Sigmoid colon (tissue), 7 donors: ENCODE results near the gene ADM2. TPM values are rescaled to one million over a fixed set of nuclear protein-coding genes. Genes with fewer than 3 reads are reported as not detected.

Experiments
- DNase-seq: peaks from one replicate; pipeline ENCODE4 v3.0.0-alpha.2; 2019
- H3K27ac ChIP-seq, 4 donors: fragments of 200-600 bp; sonication (generic); one replicate each; pipeline ENCODE4 v1.5.1; 2016 to 2019; ENCODE audit warnings: mild to moderate bottlenecking in 1 of 4
- H3K27me3 ChIP-seq, 3 donors: fragments of 200-600 bp; sonication (generic); one replicate each; pipeline ENCODE4 v1.5.1; 2019; ENCODE audit warnings: mild to moderate bottlenecking in 1 of 3
- H3K36me3 ChIP-seq, 4 donors: fragments of 200-600 bp; sonication (generic); one replicate each; pipeline ENCODE4 v1.5.1; 2016 to 2019
- H3K4me1 ChIP-seq, 4 donors: fragments of 200-600 bp; sonication (generic); one replicate each; pipeline ENCODE4 v1.5.1; 2017 to 2019
- H3K4me3 ChIP-seq, 4 donors: fragments of 200-600 bp; sonication (generic); one replicate each; pipeline ENCODE4 v1.5.1; 2017 to 2019; ENCODE audit warnings: mild to moderate bottlenecking in 2 of 4, moderate library complexity in 1 of 4
- H3K9me3 ChIP-seq, 4 donors: fragments of 200-600 bp in 3 of 4; sonication (generic) in 3 of 4; one replicate each; pipeline versions ENCODE4 v1.5.1 to v1.6.1; 2013 to 2019
- CTCF ChIP-seq, 4 experiments: fragments of 450-650 bp in 3 of 4; fragments of 200-600 bp in 1 of 4; IDR thresholded peaks; one replicate each; pipeline ENCODE4 v1.5.1; 2016 to 2019; ENCODE audit warnings: antibody characterized with exemption in 4 of 4, mild to moderate bottlenecking in 3 of 4, moderate library complexity in 2 of 4
- EP300 ChIP-seq, 4 donors: sonication (generic); formaldehyde crosslinking; IDR thresholded peaks; one replicate each; pipeline ENCODE4 v1.6.1; 2017; ENCODE audit warnings: antibody characterized with exemption in 4 of 4
- POLR2A ChIP-seq, 2 donors: fragments of 450-650 bp; IDR thresholded peaks; one replicate each; pipeline ENCODE4 v1.6.1; 2016; ENCODE audit warnings: antibody characterized with exemption in 2 of 2, mild to moderate bottlenecking in 2 of 2, moderate library complexity in 2 of 2
- POLR2AphosphoS5 ChIP-seq, 4 donors: sonication (generic); formaldehyde crosslinking; IDR thresholded peaks; one replicate each; pipeline ENCODE4 v1.6.1; 2017; ENCODE audit warnings: antibody characterized with exemption in 4 of 4
- WGBS, 2 donors: extraction: QIAGEN DNeasy Blood & Tissue Kit; methylation state at CpG; one replicate each; pipeline ENCODE4 v1.1.7; 2013; 5-methylcytosine and 5-hydroxymethylcytosine counted together
- intact Hi-C: fragments of 100-400 bp; cut with DNase I; formaldehyde crosslinking; loops from one replicate; pipeline ENCODE4 v1.15.1; 2023
- polyA plus RNA-seq, 3 donors: library from polyadenylated mRNA; stranded (reverse); fragments of 200-250 nt; gene quantifications; one replicate each; pipeline ENCODE4 v1.2.3, GENCODE V29; 2013
- total RNA-seq, 4 donors: library from RNA; depleted of rRNA; stranded (reverse); fragments of >200 nt; gene quantifications; one replicate each; pipeline ENCODE4 v1.1.0, GENCODE V29; 2016
- donor health status: healthy with polysubstance abuse.
- donor health status: Bipolar disorder and iron deficiency.
- donor health status: healthy.

The ADM2 gene
- total and polyA plus RNA-seq, 7 donors = 1.2 to 8.6 (median 3.2) TPM; not detected in 4

- Histone ChIP-seq H3K36me3 (peaks cover 23 to 45% (median 29%) of the 10 kb centered on the region in 4 donors), H3K27ac (peak overlapping the region; percentile 92 to 94 (median 94)), H3K27me3 (peaks cover 2 to 10% (median 7%) of the 10 kb centered on the region in 3 donors), H3K4me1 (peaks cover 0 to 50% (median 31%) of the 10 kb centered on the region in 4 donors), H3K9me3 (no peaks in the 10 kb centered on the region), H3K4me3 (peak overlapping the region; percentile 48 to 81 (median 74))
- 2 to 7% methylated on average over 19 of the region's 19 CpGs for WGBS, 2 donors
- intact Hi-C loops = loop anchor here (1.0 to 5.0 kb wide), 6 partner anchors 16 to 277 kb away; partner anchors contain the start of genes ARSA, CHKB, NCAPH2 and SYCE3
- TF ChIP-seq POLR2A (IDR thresholded peaks at IDR 0.05) (no peak), CTCF (IDR thresholded peaks at IDR 0.05) (no peak), EP300 (IDR thresholded peaks at IDR 0.05) (no peak), POLR2AphosphoS5 (IDR thresholded peaks at IDR 0.05) (no peak)
- DNase-seq = no peak
Observed at GRCh38 chr22:50524676-50525103, 43.3 kb downstream of the ADM2 start.

DNA sequence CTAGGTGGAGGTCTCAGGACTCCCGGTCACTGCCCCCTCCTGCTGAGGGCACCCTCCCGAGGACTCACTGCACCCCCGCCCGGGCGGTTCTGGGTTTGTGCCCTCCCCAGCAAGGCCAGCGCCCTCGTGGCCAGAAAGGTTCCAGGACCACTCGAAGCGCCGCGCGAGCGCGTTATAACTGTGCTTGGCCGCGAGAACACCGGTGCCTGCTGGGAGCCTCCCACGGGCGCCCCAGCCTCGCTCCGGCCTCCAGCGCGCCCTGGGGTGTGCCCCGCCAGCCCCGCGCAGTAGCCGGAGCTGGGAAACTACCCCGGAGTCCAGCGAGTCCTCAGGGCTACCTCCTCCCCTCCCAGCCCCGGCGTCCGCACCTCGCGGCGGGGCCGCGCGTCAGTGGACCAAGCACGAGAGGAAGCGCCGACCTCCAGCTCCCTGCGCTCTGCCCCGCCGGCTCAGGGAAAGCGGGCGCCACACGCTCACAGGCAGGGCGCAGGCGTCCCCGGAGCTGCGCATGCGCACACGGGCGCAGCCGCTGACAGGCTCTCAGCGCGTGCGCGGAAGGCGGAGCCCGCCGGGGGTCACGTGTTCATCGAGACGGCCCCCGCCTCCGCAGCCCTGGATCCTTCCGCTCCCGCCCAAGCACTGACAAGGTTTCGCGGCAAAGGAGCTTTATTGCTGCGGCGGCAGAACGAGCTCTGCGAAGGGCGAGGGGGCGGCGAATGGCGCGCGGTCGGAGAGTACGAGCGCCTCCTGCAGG lies 43.9 kb downstream of the ADM2 start, which contains the start of gene SCO2:
Gene SCO2 (minus strand): TSS at position 495 of the 754 bp plus-strand sequence. CDS start 1,187 bp downstream, outside the sequence.
- intact Hi-C loops = loop anchor here (1.0 to 5.0 kb wide), 6 partner anchors 16 to 278 kb away; partner anchors contain the start of genes ARSA, CHKB, NCAPH2 and SYCE3
- H3K4me1 ChIP-seq = peaks cover 0 to 56% (median 36%) of the 10 kb centered on the region in 4 donors
- H3K27me3 ChIP-seq = peaks cover 8 to 16% (median 13%) of the 10 kb centered on the region in 3 donors
- peak within 1 kb of the TSS; percentile 48 to 81 (median 74) for H3K4me3 ChIP-seq
- H3K9me3 ChIP-seq = no peaks in the 10 kb centered on the region
- peak; percentile 78 to 92 (median 88) for TF ChIP-seq POLR2AphosphoS5 (IDR thresholded peaks at IDR 0.05)
- TF ChIP-seq CTCF (IDR thresholded peaks at IDR 0.05) = peak in 2 of 4 experiments; percentile 26 to 35
- no peak for TF ChIP-seq EP300 (IDR thresholded peaks at IDR 0.05)
- peak; percentile 26 to 71 for TF ChIP-seq POLR2A (IDR thresholded peaks at IDR 0.05)
- peaks cover 21 to 39% (median 29%) of the 10 kb centered on the region in 4 donors for H3K36me3 ChIP-seq
- peak; percentile 98 for DNase-seq
- WGBS, 2 donors = 0% methylated on average over 84 of the region's 84 CpGs
- H3K27ac ChIP-seq = peak within 1 kb of the TSS; percentile 92 to 94 (median 94)

GRCh38 chr22:50525858-50526107 lies 44.4 kb downstream of the ADM2 start:
- no peak for TF ChIP-seq EP300 (IDR thresholded peaks at IDR 0.05)
- no peak for TF ChIP-seq POLR2A (IDR thresholded peaks at IDR 0.05)
- no peak for TF ChIP-seq POLR2AphosphoS5 (IDR thresholded peaks at IDR 0.05)
- no peak for TF ChIP-seq CTCF (IDR thresholded peaks at IDR 0.05)
- Histone ChIP-seq H3K27ac (peak overlapping the region; percentile 92 to 94 (median 94)), H3K4me3 (peak overlapping the region; percentile 48 to 81 (median 74)), H3K4me1 (peaks cover 0 to 61% (median 41%) of the 10 kb centered on the region in 4 donors), H3K27me3 (peaks cover 12 to 21% (median 18%) of the 10 kb centered on the region in 3 donors), H3K36me3 (peaks cover 21 to 34% (median 28%) of the 10 kb centered on the region in 4 donors), H3K9me3 (no peaks in the 10 kb centered on the region)
- intact Hi-C loops = loop anchor here (1.0 to 5.0 kb wide), 6 partner anchors 17 to 278 kb away; partner anchors contain the start of genes ARSA, CHKB, NCAPH2 and SYCE3
- no peak for DNase-seq
- WGBS, 2 donors = 1% methylated on average over 33 of the region's 33 CpGs

- peaks cover 19 to 29% (median 25%) of the 10 kb centered on the region in 4 donors for H3K36me3 ChIP-seq
- DNase-seq = peak; percentile 88
- peaks cover 17 to 26% (median 23%) of the 10 kb centered on the region in 3 donors for H3K27me3 ChIP-seq
- H3K27ac ChIP-seq = peak overlapping the region; percentile 92 to 94 (median 94)
- peak overlapping the region; percentile 48 to 81 (median 74) for H3K4me3 ChIP-seq
- H3K4me1 ChIP-seq = peaks cover 0 to 65% (median 46%) of the 10 kb centered on the region in 4 donors
- WGBS, 2 donors = 1% methylated on average over 77 of the region's 77 CpGs
- H3K9me3 ChIP-seq = no peaks in the 10 kb centered on the region
- TF ChIP-seq EP300 (IDR thresholded peaks at IDR 0.05) (no peak), CTCF (IDR thresholded peaks at IDR 0.05) (peak in 2 of 4 experiments; percentile 22 to 56), POLR2A (IDR thresholded peaks at IDR 0.05) (no peak), POLR2AphosphoS5 (IDR thresholded peaks at IDR 0.05) (peak in 2 of 4 donors; percentile 10 to 15)
- intact Hi-C loops = loop anchor here (5.0 kb wide), 3 partner anchors 36 to 279 kb away; partner anchors contain the start of genes ARSA, SYCE3 and TUBGCP6
Observed at GRCh38 chr22:50526108-50526833, 44.9 kb downstream of the ADM2 start.
